Measurements from ENCODE around the gene FAM3A. TPM values are rescaled to one million over a fixed set of nuclear protein-coding genes. Genes with fewer than 3 reads are reported as not detected.

Gene FAM3A, protein sequence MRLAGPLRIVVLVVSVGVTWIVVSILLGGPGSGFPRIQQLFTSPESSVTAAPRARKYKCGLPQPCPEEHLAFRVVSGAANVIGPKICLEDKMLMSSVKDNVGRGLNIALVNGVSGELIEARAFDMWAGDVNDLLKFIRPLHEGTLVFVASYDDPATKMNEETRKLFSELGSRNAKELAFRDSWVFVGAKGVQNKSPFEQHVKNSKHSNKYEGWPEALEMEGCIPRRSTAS
- total RNA-seq: 41.6 and 42.7 TPM in 2 replicates

DNA sequence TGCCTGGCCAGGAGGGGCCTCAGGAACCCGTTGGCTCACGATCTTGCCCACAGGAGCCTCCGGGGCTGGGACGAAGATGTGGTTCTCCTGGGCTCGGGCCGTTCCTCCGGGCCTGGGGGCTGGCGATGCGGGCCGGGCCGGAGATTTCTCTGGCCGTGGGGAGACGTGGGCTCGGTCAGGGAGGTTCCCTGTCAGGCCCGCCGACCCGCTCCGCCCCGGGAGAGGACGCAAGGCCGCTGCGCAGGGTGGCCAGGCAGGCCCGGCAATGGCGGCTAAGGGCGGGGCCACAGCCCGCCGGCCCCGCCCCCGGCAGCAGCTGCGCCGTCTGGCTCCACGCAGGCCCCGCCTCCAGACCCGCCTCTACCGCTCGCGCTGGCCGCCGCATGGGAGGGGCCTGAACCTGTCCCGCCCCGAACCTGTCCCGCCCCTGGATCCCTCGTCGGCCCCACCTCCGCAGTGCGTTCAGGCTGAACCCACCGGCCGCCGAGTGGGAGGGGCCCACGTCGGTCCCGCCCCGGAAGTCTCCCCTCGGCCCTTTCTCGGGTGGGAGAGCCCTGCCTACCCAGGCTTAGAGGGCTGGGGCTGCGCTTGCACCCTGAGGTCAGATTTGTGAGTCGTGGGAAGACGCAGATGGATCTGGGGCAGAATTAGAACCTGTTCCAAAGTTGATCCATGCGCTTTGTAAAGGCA is at the start of gene FAM3A:
Gene FAM3A (minus strand): TSS at position 267 of the 690 bp plus-strand sequence. CDS start 460 bp downstream, outside the sequence.

DNA sequence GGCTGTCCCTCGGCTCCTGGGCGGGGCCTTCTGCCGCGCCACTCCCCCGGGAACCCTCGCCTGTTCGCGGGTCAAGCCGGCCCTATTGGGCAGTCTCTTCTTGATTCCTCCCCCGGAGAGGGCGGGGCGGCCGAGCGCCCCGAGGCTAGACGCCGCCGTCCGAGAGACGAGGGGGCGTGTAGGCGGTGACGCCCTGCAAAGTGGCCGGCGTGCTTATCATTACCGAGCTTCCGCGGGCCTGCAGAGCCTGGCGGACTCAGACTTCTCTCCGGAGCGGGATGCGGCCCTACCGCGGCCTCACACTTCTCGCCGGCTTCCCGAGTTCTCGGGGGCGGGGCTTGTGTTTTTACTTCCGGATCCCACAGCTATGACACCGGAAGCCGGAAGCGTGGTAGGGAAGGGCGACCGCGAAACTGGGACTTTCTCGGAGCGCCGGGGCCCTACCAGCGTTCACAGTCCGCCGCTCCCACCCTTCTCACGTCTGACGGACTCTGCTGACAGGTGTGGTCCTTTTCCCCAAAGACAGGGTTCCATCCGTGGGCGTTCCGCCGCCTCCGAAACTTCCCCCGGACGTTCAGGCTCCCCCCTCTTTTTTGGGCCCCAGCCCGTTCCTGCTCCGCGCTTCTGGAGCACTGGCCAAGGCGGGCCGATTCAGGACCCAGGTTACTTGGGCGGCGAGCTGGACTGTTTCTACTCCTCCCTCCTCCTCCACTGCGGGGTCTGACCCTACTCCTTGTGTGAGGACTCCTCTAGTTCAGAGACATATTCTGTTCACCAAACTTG is 31.4 kb upstream of the FAM3A start, which contains the start of gene IKBKG:
Gene IKBKG (plus strand): TSS at position 376 of the 783 bp plus-strand sequence. CDS start 4,383 bp downstream, outside the sequence.

DNA sequence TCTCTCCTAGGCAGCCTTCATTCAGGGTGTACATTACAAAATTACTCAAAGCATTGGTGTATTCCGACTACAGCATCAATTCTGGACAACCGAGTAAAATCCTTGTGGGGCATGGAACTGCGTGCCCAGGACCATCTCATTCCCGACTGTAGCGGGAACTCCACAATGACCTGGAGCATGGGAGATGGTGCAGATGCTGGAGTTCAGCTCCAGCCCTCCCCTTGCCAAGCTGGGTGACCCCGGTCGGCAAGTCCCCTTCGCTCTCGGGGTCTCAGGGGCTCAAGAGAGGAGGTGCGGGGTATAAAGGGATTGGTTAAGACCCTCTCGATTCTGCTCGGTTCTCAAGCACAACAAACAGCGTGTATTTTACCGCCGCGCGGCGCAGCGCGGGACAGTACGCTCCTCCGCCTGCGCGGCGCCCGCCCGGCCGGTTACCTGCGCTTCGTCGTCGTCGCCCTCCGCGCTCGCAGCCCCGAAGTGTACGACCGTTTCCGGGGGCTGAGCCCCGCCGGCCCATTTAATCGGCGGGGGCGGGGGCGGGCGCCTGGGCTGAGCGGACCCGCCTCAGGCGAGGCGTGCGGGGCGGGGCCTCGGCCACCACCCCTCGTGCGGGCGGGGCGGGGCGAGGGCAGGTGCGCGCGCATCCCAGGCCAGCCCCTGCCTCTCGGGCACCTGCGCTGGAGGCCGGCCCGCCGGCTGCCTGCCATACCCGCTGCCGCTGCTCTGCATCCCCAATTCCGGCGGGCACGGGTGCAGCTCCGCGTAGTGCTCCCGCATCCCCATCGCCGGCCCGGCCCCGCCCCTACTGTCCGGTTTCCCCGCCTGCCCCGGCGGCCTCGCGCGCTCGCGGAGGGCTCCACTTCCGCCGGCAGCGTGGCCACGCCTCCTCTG is 30.6 kb upstream of the FAM3A start, which contains the start of gene G6PD:
Gene G6PD (minus strand): TSS at position 493 of the 891 bp plus-strand sequence. CDS start 691 bp downstream, outside the sequence.

DNA sequence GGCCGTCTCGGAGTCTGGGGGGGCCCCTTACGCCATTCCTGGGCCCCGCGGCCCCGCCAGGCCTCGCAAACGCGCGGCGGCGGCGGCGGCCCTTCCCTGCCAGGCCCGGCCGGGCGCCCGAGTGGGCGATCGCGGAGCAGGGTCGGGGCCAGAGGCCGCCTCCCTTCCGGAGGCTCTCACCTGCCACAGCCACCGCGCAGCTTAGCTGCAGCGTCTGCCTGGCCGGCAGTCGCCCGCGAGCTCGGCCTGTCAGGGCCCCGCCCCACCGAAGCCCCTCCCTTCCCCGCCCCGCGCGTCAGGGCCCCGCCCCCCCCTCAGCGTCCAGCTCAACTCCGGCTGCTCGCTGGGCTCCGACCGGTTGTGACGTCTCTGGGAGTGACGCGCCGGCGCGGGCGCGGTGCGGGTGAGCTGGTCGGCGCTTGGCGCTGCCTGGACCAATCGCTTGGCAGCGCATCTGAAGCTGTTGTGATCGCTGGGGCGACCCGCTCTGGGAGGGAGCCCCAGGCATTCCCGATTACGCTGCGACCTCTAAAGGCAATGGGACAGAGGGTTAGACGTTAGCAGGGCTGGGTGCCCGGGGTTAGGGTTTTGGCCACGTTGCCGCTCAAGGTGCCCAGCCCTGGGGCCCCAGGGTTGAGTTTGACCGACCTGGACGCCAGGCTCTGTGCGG is 25.5 kb downstream of the FAM3A start, which contains the start of gene SLC10A3:
Gene SLC10A3 (minus strand): TSS at position 216 of the 670 bp plus-strand sequence. CDS start 1,689 bp downstream, outside the sequence.

DNA sequence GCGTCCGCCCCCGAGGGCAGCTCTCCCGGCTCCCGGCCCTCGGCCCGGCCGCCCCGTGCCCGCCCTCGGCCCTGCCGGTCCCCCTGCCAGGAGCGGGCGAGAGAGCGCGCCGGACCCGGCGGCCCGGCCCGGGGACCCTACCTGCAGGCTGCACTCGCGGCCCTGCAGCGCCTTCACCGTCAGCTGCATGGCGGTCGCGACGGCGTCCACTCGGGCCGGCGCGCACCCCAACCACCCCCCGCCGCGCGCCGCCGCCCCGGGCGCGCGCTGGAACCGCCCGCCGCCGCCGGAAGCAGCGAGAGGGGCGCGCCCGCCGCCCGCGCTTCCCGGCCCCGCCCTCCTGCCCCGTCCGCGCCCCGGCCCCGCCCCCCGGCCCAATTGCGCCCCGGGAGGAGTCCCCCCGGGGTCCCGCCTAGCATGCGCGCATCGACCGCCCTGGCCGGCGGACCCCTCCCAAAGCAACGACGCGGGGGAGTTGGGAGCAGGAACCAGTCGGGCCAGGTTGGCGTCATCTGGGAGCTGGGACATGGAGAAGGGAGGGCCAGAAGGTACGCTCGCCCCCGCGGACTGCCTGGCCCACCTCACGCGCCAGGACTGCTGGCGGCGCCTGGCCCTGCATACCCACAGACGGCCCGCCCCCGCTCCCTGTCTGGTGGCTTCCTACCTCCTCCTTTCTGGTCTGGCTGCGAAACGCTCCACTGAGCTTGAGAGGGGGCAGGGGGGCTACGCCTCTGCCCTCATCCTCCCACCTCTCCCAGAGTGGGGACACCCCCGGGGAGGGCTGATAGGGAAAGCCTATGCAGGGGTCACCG is 29.4 kb downstream of the FAM3A start, which contains the start of gene UBL4A:
Gene UBL4A (minus strand): TSS at position 220 of the 812 bp plus-strand sequence. CDS start 31 bp downstream, at position 189.

DNA sequence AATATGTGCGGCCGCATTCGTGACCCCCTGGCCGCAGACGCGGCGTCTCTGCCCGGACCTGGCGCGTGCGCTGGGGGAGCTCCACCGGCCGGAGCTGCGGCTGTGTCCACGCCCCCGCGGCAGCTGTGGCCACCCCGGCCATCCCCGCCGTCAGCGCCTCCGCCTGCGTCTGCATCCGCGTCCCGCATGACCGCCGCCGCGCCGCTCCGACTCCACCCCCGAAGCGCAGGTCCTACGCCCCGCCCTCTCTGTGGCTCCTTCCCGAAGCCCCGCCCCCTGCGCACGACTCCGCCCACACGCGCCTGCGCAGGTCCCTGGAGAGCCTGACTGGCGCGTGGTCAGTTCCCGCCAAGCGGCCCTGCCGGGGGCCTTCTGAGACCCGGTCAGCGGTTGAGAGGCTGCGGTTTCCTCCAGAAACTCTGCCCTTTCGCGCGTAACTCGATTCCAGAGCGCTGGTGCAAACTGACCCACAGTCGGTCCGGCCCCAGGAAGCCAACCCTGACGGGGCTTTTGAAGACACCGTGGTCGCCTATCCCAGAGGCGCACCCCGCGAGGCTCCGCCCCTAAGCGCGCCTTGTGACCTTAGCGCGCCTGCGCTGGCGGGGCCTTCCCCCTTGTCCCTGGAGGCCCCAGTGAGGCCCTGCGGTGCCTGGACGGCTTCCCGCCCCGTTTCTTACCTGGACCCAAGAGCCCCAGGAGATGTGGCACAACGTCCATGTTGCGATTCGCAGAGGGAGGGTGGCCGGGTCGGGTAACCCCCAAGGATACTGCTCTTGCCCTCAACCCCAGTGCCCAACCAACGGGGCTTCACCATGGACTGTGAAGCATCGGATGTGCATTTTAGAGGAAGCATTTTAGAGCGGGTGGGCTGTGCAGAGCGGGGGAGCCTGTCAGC is 37.1 kb downstream of the FAM3A start, which contains the start of gene LAGE3:
Gene LAGE3 (minus strand): TSS at position 554 of the 895 bp plus-strand sequence. CDS start 366 bp downstream, at position 188.

DNA sequence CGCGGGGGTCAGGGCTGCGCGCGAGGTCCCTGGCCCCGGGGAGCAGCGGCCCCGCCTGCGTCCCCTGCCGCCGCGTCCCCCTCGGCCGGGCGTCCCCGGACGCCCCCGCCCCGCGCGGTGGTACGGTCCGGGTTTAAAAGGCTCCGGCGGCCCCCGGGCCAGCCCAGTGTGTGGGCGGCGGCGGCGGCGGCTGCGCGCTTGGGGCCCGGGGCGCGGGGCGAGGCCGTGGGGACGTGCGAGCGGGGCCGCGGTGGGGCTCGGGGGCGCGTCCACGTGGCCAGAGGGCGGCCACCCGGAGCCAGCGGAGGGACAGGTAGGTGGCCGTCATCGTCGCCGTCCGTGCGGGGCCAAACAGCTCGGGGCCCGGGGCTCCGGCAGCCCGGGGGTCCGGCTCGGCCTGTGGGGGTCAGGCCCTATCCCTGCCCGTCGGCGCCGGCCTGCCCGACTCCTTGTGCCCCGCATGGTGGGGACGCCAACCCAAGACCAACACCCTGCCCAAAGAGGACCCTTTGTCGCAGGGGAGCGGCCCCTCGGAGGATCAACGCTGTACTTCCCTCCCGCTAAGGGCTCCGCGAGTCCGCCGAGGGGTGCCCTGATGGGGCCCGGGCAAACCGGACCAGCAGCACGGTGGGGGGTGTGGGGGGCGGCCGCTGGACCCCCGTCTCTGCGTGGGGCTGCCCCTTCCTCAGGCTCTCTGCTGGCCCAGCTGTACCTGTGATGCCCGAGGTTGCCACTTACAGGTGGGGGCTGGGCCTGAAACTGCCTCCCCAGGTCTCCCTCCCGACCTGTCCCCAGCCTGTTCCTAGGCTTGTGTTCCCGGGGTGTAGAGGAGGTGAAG is 57.7 kb downstream of the FAM3A start, which contains the start of gene PLXNA3:
Gene PLXNA3 (plus strand): TSS at position 166 of the 838 bp plus-strand sequence. CDS start 1,903 bp downstream, outside the sequence.

Other genes starting within 250 kb of the FAM3A start
- gene TEX28, start 221.1 kb downstream of the FAM3A start, total RNA-seq: not detected in 2 replicates
- not detected in 2 replicates for gene TKTL1, start 220.4 kb downstream of the FAM3A start, total RNA-seq
- 918 and 2,171 TPM in 2 replicates for gene FLNA, start 141.6 kb downstream of the FAM3A start, total RNA-seq
- 73.5 and 86.1 TPM in 2 replicates for gene EMD, start 136.9 kb downstream of the FAM3A start, total RNA-seq
- gene RPL10, start 117.9 kb downstream of the FAM3A start, total RNA-seq: 9,658 and 12,949 TPM in 2 replicates
- gene DNASE1L1, start 107.0 kb downstream of the FAM3A start, total RNA-seq: 33.7 and 34.2 TPM in 2 replicates
- gene TAFAZZIN, start 104.7 kb downstream of the FAM3A start, total RNA-seq: 17.0 and 23.9 TPM in 2 replicates
- gene ATP6AP1, start 87.6 kb downstream of the FAM3A start, total RNA-seq: 43.3 and 50.6 TPM in 2 replicates
- gene GDI1, start 79.1 kb downstream of the FAM3A start, total RNA-seq: 89.5 and 101 TPM in 2 replicates
- gene FAM50A, start 72.1 kb downstream of the FAM3A start, total RNA-seq: 42.2 and 65.5 TPM in 2 replicates
- gene PLXNA3, start 58.0 kb downstream of the FAM3A start, total RNA-seq: 14.9 and 41.3 TPM in 2 replicates
- gene LAGE3, start 37.0 kb downstream of the FAM3A start, total RNA-seq: 45.6 and 72.6 TPM in 2 replicates
- 30.6 and 37.0 TPM in 2 replicates for gene UBL4A, start 29.6 kb downstream of the FAM3A start, total RNA-seq
- gene SLC10A3, start 25.6 kb downstream of the FAM3A start, total RNA-seq: 30.8 and 32.3 TPM in 2 replicates
- gene G6PD, start 30.6 kb upstream of the FAM3A start, total RNA-seq: 144 and 225 TPM in 2 replicates
- 12.3 and 18.2 TPM in 2 replicates for gene IKBKG, start 31.4 kb upstream of the FAM3A start, total RNA-seq
- gene CTAG1A, start 68.9 kb upstream of the FAM3A start, total RNA-seq: not detected in 2 replicates
- not detected in 2 replicates for gene CTAG1B, start 103.0 kb upstream of the FAM3A start, total RNA-seq
- not detected in 2 replicates for gene CTAG2, start 137.3 kb upstream of the FAM3A start, total RNA-seq
- 4.6 and 10.5 TPM in 2 replicates for gene GAB3, start 234.8 kb upstream of the FAM3A start, total RNA-seq
- 18.8 and 31.6 TPM in 2 replicates for gene DKC1, start 246.6 kb upstream of the FAM3A start, total RNA-seq